Measurements from ENCODE around the gene COL4A6.

The COL4A6 gene

GRCh38 chrX:108130889-108131288, 307.3 kb downstream of the COL4A6 start:
- no peak for DNase-seq (ENCODE audit: low read depth, low spot score)
- Histone ChIP-seq H3K27me3 (ENCODE audit: insufficient read depth, insufficient read length) (no peaks in the 10 kb centered on the region), H3K4me3 (ENCODE audit: insufficient read length, low read depth) (no peak overlapping the region), H3K4me1 (ENCODE audit: insufficient read depth, insufficient read length) (no peaks in the 10 kb centered on the region), H3K36me3 (ENCODE audit: insufficient read depth, insufficient read length, low read length) (peaks cover 5% of the 10 kb centered on the region), H3K9me3 (ENCODE audit: insufficient read depth, low read length) (no peaks in the 10 kb centered on the region), H3K9ac (ENCODE audit: insufficient read length, low read depth) (no peak overlapping the region)
- TF ChIP-seq SUZ12 (IDR thresholded peaks at IDR 0.05; ENCODE audit: extremely low read depth, insufficient read depth, insufficient read length) (no peak), ZNF274 (IDR thresholded peaks at IDR 0.05; ENCODE audit: low read depth, low read length) (no peak)

- Histone ChIP-seq H3K9ac (ENCODE audit: insufficient read length, low read depth) (no peak overlapping the region), H3K27me3 (ENCODE audit: insufficient read depth, insufficient read length) (no peaks in the 10 kb centered on the region), H3K4me1 (ENCODE audit: insufficient read depth, insufficient read length) (no peaks in the 10 kb centered on the region), H3K9me3 (ENCODE audit: insufficient read depth, low read length) (no peaks in the 10 kb centered on the region), H3K4me3 (ENCODE audit: insufficient read length, low read depth) (no peak overlapping the region), H3K36me3 (ENCODE audit: insufficient read depth, insufficient read length, low read length) (peaks cover 4% of the 10 kb centered on the region)
- DNase-seq (ENCODE audit: low read depth, low spot score), result no peak
- no peak for TF ChIP-seq YY1 (IDR thresholded peaks at IDR 0.05; ENCODE audit: insufficient read depth, insufficient read length)
- no peak for TF ChIP-seq ZNF274 (IDR thresholded peaks at IDR 0.05; ENCODE audit: low read depth, low read length)
- TF ChIP-seq SUZ12 (IDR thresholded peaks at IDR 0.05; ENCODE audit: extremely low read depth, insufficient read depth, insufficient read length), result no peak
These were observed 311.1 kb downstream of the COL4A6 start for GRCh38 chrX:108127152-108127551.

- Histone ChIP-seq H3K4me3 (ENCODE audit: insufficient read length, low read depth) (no peak overlapping the region), H3K4me1 (ENCODE audit: insufficient read depth, insufficient read length) (no peaks in the 10 kb centered on the region), H3K36me3 (ENCODE audit: insufficient read depth, insufficient read length, low read length) (peaks cover 3% of the 10 kb centered on the region), H3K9ac (ENCODE audit: insufficient read length, low read depth) (no peak overlapping the region), H3K27me3 (ENCODE audit: insufficient read depth, insufficient read length) (no peaks in the 10 kb centered on the region), H3K9me3 (ENCODE audit: insufficient read depth, low read length) (no peaks in the 10 kb centered on the region)
- TF ChIP-seq SUZ12 (IDR thresholded peaks at IDR 0.05; ENCODE audit: extremely low read depth, insufficient read depth, insufficient read length), result no peak
- TF ChIP-seq YY1 (IDR thresholded peaks at IDR 0.05; ENCODE audit: insufficient read depth, insufficient read length), result no peak
- TF ChIP-seq ZNF274 (IDR thresholded peaks at IDR 0.05; ENCODE audit: low read depth, low read length), result no peak
- no peak for DNase-seq (ENCODE audit: low read depth, low spot score)
These were observed 311.6 kb downstream of the COL4A6 start for GRCh38 chrX:108126661-108127060.

DNA sequence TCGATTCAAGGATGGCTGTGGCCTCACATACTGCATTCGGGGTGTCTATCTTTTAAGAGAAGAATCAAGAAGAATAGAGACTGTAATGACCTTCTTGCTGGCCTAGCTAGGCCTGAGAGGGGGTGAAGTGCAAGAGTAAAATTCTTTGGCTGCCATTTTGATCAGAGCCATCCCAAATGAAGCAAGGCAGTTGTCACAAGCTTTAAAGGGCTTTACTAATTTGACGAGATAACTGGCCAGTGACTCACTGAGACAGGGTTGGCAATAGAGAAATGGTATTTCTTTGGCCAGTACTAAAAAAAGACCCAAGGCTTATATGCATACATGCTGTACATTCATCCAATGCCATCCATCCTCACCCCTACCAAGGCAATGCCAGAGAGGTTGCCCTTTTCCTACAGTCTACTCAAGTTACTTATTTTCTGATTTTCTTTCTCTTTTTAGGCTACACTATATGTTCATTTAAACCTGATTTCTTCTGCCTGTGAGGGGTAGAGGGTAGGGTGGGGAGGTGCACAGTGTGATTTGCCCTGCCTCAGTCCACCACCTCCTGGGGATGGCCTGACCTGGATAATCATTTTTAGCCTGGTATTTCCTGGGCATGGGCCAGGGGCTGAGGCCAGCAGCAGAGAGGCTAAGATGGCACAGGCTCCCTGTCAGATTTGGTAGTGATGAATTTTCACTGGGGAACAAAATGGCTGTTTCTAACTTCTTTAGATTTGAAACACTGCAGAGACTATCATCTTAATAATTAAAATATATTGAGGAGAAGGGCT, 314.4 kb downstream of the COL4A6 start:
- TF ChIP-seq YY1 (IDR thresholded peaks at IDR 0.05; ENCODE audit: insufficient read depth, insufficient read length) (no peak), ZNF274 (IDR thresholded peaks at IDR 0.05; ENCODE audit: low read depth, low read length) (no peak), SUZ12 (IDR thresholded peaks at IDR 0.05; ENCODE audit: extremely low read depth, insufficient read depth, insufficient read length) (no peak)
- H3K9me3 ChIP-seq (ENCODE audit: insufficient read depth, low read length), result no peaks in the 10 kb centered on the region
- H3K36me3 ChIP-seq (ENCODE audit: insufficient read depth, insufficient read length, low read length), result peaks cover 2% of the 10 kb centered on the region
- no peaks in the 10 kb centered on the region for H3K4me1 ChIP-seq (ENCODE audit: insufficient read depth, insufficient read length)
- no peaks in the 10 kb centered on the region for H3K27me3 ChIP-seq (ENCODE audit: insufficient read depth, insufficient read length)
- no peak for DNase-seq (ENCODE audit: low read depth, low spot score)
- no peak overlapping the region for H3K9ac ChIP-seq (ENCODE audit: insufficient read length, low read depth)
- H3K4me3 ChIP-seq (ENCODE audit: insufficient read length, low read depth), result no peak overlapping the region

GRCh38 chrX:108122748-108123147, 315.5 kb downstream of the COL4A6 start:
- Histone ChIP-seq H3K9me3 (ENCODE audit: insufficient read depth, low read length) (no peaks in the 10 kb centered on the region), H3K4me1 (ENCODE audit: insufficient read depth, insufficient read length) (no peaks in the 10 kb centered on the region), H3K27me3 (ENCODE audit: insufficient read depth, insufficient read length) (no peaks in the 10 kb centered on the region), H3K4me3 (ENCODE audit: insufficient read length, low read depth) (no peak overlapping the region), H3K9ac (ENCODE audit: insufficient read length, low read depth) (no peak overlapping the region), H3K36me3 (ENCODE audit: insufficient read depth, insufficient read length, low read length) (no peaks in the 10 kb centered on the region)
- no peak for TF ChIP-seq SUZ12 (IDR thresholded peaks at IDR 0.05; ENCODE audit: extremely low read depth, insufficient read depth, insufficient read length)
- TF ChIP-seq YY1 (IDR thresholded peaks at IDR 0.05; ENCODE audit: insufficient read depth, insufficient read length), result no peak
- TF ChIP-seq ZNF274 (IDR thresholded peaks at IDR 0.05; ENCODE audit: low read depth, low read length), result no peak
- DNase-seq (ENCODE audit: low read depth, low spot score), result no peak

GRCh38 chrX:108121291-108121690, 316.9 kb downstream of the COL4A6 start:
- DNase-seq (ENCODE audit: low read depth, low spot score), result no peak
- H3K36me3 ChIP-seq (ENCODE audit: insufficient read depth, insufficient read length, low read length), result no peaks in the 10 kb centered on the region
- TF ChIP-seq SUZ12 (IDR thresholded peaks at IDR 0.05; ENCODE audit: extremely low read depth, insufficient read depth, insufficient read length) (no peak), YY1 (IDR thresholded peaks at IDR 0.05; ENCODE audit: insufficient read depth, insufficient read length) (no peak), ZNF274 (IDR thresholded peaks at IDR 0.05; ENCODE audit: low read depth, low read length) (no peak)
- H3K9ac ChIP-seq (ENCODE audit: insufficient read length, low read depth), result no peak overlapping the region
- no peak overlapping the region for H3K4me3 ChIP-seq (ENCODE audit: insufficient read length, low read depth)
- no peaks in the 10 kb centered on the region for H3K27me3 ChIP-seq (ENCODE audit: insufficient read depth, insufficient read length)
- no peaks in the 10 kb centered on the region for H3K9me3 ChIP-seq (ENCODE audit: insufficient read depth, low read length)
- H3K4me1 ChIP-seq (ENCODE audit: insufficient read depth, insufficient read length), result no peaks in the 10 kb centered on the region

- no peak for TF ChIP-seq YY1 (IDR thresholded peaks at IDR 0.05; ENCODE audit: insufficient read depth, insufficient read length)
- no peak for TF ChIP-seq SUZ12 (IDR thresholded peaks at IDR 0.05; ENCODE audit: extremely low read depth, insufficient read depth, insufficient read length)
- no peak for TF ChIP-seq ZNF274 (IDR thresholded peaks at IDR 0.05; ENCODE audit: low read depth, low read length)
- Histone ChIP-seq H3K27me3 (ENCODE audit: insufficient read depth, insufficient read length) (no peaks in the 10 kb centered on the region), H3K36me3 (ENCODE audit: insufficient read depth, insufficient read length, low read length) (no peaks in the 10 kb centered on the region), H3K4me1 (ENCODE audit: insufficient read depth, insufficient read length) (no peaks in the 10 kb centered on the region), H3K4me3 (ENCODE audit: insufficient read length, low read depth) (no peak overlapping the region), H3K9me3 (ENCODE audit: insufficient read depth, low read length) (no peaks in the 10 kb centered on the region), H3K9ac (ENCODE audit: insufficient read length, low read depth) (no peak overlapping the region)
- DNase-seq (ENCODE audit: low read depth, low spot score), result no peak
These were observed 320.2 kb downstream of the COL4A6 start for GRCh38 chrX:108117988-108118387.

All from NT2/D1 (cell line).